Keratinocyte (primary cell): Measurements from ENCODE around the gene DPP10. TPM values are rescaled to one million over a fixed set of nuclear protein-coding genes. Genes with fewer than 3 reads are reported as not detected.

Experiments used
- DNase-seq: peaks from one replicate; pipeline ENCODE4 v3.0.0-alpha.2; 2011; ENCODE audit warnings: low read depth, missing footprints, low spot score
- FAIRE-seq: peaks from 2 replicates; lab custom pipeline; 2011; peaks lifted over from hg19 to GRCh38; lab: Jason Lieb, UNC
- H2AFZ ChIP-seq: 2 replicates; pipeline ENCODE4 v1.6.0; 2012; ENCODE audit warnings: low read length, control low read depth, inconsistent platforms; ENCODE audit not compliant: control insufficient read depth
- H3K27ac ChIP-seq: 2 replicates; pipeline ENCODE4 v1.5.1; 2011; ENCODE audit warnings: low read length; ENCODE audit not compliant: control insufficient read depth, insufficient read depth
- H3K27me3 ChIP-seq: 3 replicates; pipeline ENCODE4 v1.6.0; 2011; ENCODE audit warnings: low read length; ENCODE audit not compliant: control insufficient read depth, insufficient read depth; ENCODE audit errors: extremely low read depth
- H3K36me3 ChIP-seq, 2 experiments: 2 replicates in 1 of 2; 3 replicates in 1 of 2; pipeline ENCODE4 v1.5.1; 2011; ENCODE audit warnings: low read length in 2 of 2, mild to moderate bottlenecking in 1 of 2; ENCODE audit not compliant: control insufficient read depth in 2 of 2, insufficient read depth in 2 of 2; ENCODE audit errors: extremely low read depth in 1 of 2
- H3K4me1 ChIP-seq: 3 replicates; pipeline ENCODE4 v1.5.1; 2011; ENCODE audit warnings: low read length; ENCODE audit not compliant: control insufficient read depth, insufficient read depth; ENCODE audit errors: extremely low read depth
- H3K4me2 ChIP-seq: 3 replicates; pipeline ENCODE4 v1.6.0; 2011; ENCODE audit warnings: low read depth, low read length; ENCODE audit not compliant: control insufficient read depth, insufficient read depth; ENCODE audit errors: extremely low read depth
- H3K4me3 ChIP-seq, 3 experiments: fragments of 200-600 bp in 1 of 3; sonication (generic) in 1 of 3; 2 replicates in 2 of 3; 3 replicates in 1 of 3; pipeline ENCODE4 v1.5.1; 2011 to 2016; ENCODE audit warnings: low read length in 3 of 3, mild to moderate bottlenecking in 3 of 3, control low read depth in 2 of 3, inconsistent platforms in 1 of 3, low read depth in 1 of 3, mixed read lengths in 1 of 3, mixed run types in 1 of 3, moderate library complexity in 1 of 3; ENCODE audit not compliant: control insufficient read depth in 2 of 3, insufficient read depth in 2 of 3; ENCODE audit errors: extremely low read depth in 1 of 3
- H3K79me2 ChIP-seq: 2 replicates; pipeline ENCODE4 v1.6.0; 2012; ENCODE audit warnings: low read length; ENCODE audit not compliant: control insufficient read depth, insufficient read depth
- H3K9ac ChIP-seq: 3 replicates; pipeline ENCODE4 v1.6.0; 2011; ENCODE audit warnings: low read length; ENCODE audit not compliant: control insufficient read depth, insufficient read depth; ENCODE audit errors: extremely low read depth
- H3K9me1 ChIP-seq: 3 replicates; pipeline ENCODE4 v1.6.0; 2011; ENCODE audit warnings: low read length; ENCODE audit not compliant: control insufficient read depth, insufficient read depth; ENCODE audit errors: extremely low read depth
- H3K9me3 ChIP-seq: 2 replicates; pipeline ENCODE4 v1.5.1; 2012; ENCODE audit warnings: low read depth, low read length; ENCODE audit not compliant: control insufficient read depth
- H4K20me1 ChIP-seq: 3 replicates; pipeline ENCODE4 v1.6.0; 2011; ENCODE audit warnings: low read length; ENCODE audit not compliant: control insufficient read depth, insufficient read depth; ENCODE audit errors: extremely low read depth
- EZH2 ChIP-seq: IDR thresholded peaks from one replicate; pipeline ENCODE4 v1.6.1; 2012; ENCODE audit warnings: inconsistent platforms, mild to moderate bottlenecking, low read length, moderate library complexity
- dilution Hi-C: fragments of 300-500 bp; cut with MboI; formaldehyde crosslinking; loops from one replicate; pipeline ENCODE4 v1.7.0; 2020; ENCODE audit warnings: low sequenced_read_pairs; ENCODE audit not compliant: extremely low pct_ligation_motif_present
- polyA plus RNA-seq, 5 experiments: library from polyadenylated mRNA; depleted of rRNA in 3 of 5; stranded (reverse) in 3 of 5; stranded (forward) in 1 of 5; unstranded in 1 of 5; fragments of >200 nt; gene quantifications; 1 replicate in 1 of 5; 2 replicates in 3 of 5; 3 replicates in 1 of 5; pipeline versions ENCODE4 v1.2.1 to v1.2.3, GENCODE V29; 2011 to 2012; ENCODE audit warnings: missing spikeins in 2 of 5, low read depth in 1 of 5, low replicate concordance in 1 of 5
- TF ChIP-seq, protein P1 (sequence below), 3 experiments: IDR thresholded peaks in 1 of 3; conservative IDR thresholded peaks in 1 of 3; optimal IDR thresholded peaks in 1 of 3; 2 replicates in 2 of 3; 3 replicates in 1 of 3; pipeline versions ENCODE3 to v1.5.1; 2011; ENCODE audit warnings: low read length in 3 of 3, mild to moderate bottlenecking in 3 of 3, moderate library complexity in 2 of 3, control low read depth in 1 of 3, inconsistent platforms in 1 of 3; ENCODE audit not compliant: insufficient read depth in 2 of 3; ENCODE audit errors: extremely low read depth in 1 of 3

Gene DPP10
- polyA plus RNA-seq, 1 donor (not counting 4 experiments of a cell fraction or from before 2014, with no cell fraction given) = not detected

DNA sequence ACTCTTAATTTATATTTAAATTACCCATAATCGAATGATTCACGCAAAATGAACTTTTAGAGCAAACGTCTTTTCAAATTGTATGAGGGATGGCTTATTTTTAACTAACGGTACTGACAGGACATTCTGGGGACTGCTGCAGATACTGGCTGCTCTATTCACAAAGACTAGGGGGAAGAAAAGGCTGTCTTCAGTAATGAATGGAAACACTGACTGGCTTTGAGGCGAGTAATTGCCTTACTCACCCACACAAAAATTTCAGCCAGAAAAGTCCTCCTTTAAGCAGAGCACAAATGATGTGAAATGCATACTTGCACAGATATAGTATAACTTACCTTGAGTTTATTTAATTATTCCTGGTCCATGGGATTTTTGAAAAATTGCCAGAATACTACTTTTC, 852.6 kb downstream of the DPP10 start:
- H2AFZ ChIP-seq = no peak overlapping the region
- H3K27me3 ChIP-seq = no peaks in the 10 kb centered on the region
- H3K4me2 ChIP-seq = no peak overlapping the region
- no peak overlapping the region for H3K9ac ChIP-seq
- H3K79me2 ChIP-seq = no peaks in the 10 kb centered on the region
- FAIRE-seq (no peak), DNase-seq (no peak)
- H3K27ac ChIP-seq = no peak overlapping the region
- H3K4me3 ChIP-seq = no peak overlapping the region
- H3K9me1 ChIP-seq = no peaks in the 10 kb centered on the region
- no peaks in the 10 kb centered on the region for H4K20me1 ChIP-seq
- no peaks in the 10 kb centered on the region for H3K4me1 ChIP-seq
- no peaks in the 10 kb centered on the region for H3K36me3 ChIP-seq
- TF ChIP-seq, protein P1, sequence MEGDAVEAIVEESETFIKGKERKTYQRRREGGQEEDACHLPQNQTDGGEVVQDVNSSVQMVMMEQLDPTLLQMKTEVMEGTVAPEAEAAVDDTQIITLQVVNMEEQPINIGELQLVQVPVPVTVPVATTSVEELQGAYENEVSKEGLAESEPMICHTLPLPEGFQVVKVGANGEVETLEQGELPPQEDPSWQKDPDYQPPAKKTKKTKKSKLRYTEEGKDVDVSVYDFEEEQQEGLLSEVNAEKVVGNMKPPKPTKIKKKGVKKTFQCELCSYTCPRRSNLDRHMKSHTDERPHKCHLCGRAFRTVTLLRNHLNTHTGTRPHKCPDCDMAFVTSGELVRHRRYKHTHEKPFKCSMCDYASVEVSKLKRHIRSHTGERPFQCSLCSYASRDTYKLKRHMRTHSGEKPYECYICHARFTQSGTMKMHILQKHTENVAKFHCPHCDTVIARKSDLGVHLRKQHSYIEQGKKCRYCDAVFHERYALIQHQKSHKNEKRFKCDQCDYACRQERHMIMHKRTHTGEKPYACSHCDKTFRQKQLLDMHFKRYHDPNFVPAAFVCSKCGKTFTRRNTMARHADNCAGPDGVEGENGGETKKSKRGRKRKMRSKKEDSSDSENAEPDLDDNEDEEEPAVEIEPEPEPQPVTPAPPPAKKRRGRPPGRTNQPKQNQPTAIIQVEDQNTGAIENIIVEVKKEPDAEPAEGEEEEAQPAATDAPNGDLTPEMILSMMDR (optimal IDR thresholded peaks at IDR 0.05 in 1 of 3, IDR thresholded peaks at IDR 0.05 in 1 of 3, conservative IDR thresholded peaks at IDR 0.05 in 1 of 3; ENCODE audit: extremely low read depth in 1 of 3, insufficient read depth in 2 of 3, low read length in 3 of 3) = no peak
- no peak for TF ChIP-seq EZH2
- H3K9me3 ChIP-seq = no peaks in the 10 kb centered on the region
- dilution Hi-C loops = no loop called here

DNA sequence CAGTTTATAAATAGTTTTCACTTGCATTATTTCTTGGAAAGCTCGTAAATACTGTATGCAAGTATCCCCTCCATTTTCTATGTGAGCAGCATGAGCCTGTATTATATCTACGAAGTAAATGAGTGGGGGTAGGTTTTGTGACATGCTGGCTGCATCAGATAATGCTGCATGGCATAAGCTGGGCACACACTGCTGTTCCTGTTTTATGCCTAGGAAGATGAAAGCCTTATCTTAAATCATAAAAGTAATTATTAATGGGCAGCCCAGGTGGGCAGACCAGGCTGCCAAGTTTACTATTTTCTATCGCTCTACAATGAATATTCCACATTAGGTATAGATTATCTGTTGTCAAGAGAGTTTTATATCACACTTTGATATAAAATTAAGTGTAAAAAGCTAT, 854.6 kb downstream of the DPP10 start:
- Histone ChIP-seq H3K9me1 (no peaks in the 10 kb centered on the region), H3K4me2 (no peak overlapping the region), H3K79me2 (no peaks in the 10 kb centered on the region), H3K36me3 (no peaks in the 10 kb centered on the region), H2AFZ (no peak overlapping the region), H3K4me1 (no peaks in the 10 kb centered on the region), H3K27me3 (no peaks in the 10 kb centered on the region), H4K20me1 (no peaks in the 10 kb centered on the region), H3K27ac (no peak overlapping the region), H3K9ac (no peak overlapping the region), H3K9me3 (no peaks in the 10 kb centered on the region), H3K4me3 (no peak overlapping the region)
- no peak for FAIRE-seq
- DNase-seq = no peak
- dilution Hi-C loops = no loop called here
- no peak for TF ChIP-seq EZH2
- TF ChIP-seq, protein P1 (optimal IDR thresholded peaks at IDR 0.05 in 1 of 3, IDR thresholded peaks at IDR 0.05 in 1 of 3, conservative IDR thresholded peaks at IDR 0.05 in 1 of 3; ENCODE audit: extremely low read depth in 1 of 3, insufficient read depth in 2 of 3, low read length in 3 of 3) = no peak
